Activated gamma-delta T cell treated with anti-CD3 and anti-CD28 coated beads, Interleukin-2, amount 50 U/mL, for 16 hours (primary cell): ENCODE measurements around the gene PPARGC1A.

Source experiments
- DNase-seq: peaks from one replicate; pipeline ENCODE4 v3.0.0-alpha.2; 2020; ENCODE audit warnings: low read depth

The PPARGC1A gene

DNA sequence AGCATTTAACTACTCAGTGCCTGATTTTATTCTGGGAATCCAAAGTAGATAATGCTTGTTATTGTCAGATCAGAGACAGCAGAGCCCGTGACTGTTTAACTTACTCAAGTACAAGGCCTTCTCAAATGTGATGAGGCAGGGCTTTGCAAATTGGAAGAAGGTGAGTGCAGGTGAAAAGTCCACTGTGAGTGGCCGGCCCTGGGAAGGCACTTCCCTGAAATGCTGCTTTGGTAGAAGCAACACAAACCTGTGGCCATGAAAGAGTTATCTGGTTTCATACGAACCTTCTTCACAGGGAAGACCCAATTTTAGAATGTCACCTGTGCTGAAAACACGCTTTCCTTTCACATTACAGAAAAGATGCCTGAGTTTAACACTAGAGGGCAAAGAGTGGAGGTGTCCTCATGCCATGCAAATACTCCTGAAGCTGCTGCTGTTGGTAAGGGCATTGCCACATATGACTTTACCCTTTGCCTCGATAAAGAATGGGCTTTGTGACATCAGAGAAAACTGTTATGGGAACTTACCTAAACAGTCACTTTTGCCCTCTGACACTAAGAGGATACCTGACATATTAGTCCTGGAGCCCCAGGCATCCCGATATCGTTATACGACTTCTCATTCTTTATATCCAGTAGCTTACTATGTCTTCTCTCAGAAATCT, 8.0 kb downstream of the PPARGC1A start:
- DNase-seq, result no peak

DNA sequence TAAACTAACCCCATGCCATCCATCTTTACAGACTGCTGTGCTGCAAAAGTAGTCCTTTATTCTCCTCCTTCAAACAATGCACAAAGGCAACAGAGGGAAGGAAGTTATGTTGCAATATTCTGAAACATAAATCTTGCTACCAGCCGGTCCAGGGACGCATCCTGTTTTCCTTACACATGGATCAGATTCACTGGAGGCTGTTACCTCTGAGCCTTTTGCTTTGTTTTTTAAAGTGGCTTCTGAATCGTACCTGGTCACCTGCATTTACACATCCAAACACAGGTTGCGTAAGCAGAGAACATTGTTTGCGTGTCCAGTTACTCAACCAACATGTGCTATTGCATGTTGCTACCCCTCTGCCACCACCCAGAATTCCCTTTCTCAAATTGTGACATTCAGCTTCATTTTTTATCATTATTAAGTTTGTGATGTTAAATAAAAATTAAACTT, 8.8 kb downstream of the PPARGC1A start:
- DNase-seq, result no peak

DNA sequence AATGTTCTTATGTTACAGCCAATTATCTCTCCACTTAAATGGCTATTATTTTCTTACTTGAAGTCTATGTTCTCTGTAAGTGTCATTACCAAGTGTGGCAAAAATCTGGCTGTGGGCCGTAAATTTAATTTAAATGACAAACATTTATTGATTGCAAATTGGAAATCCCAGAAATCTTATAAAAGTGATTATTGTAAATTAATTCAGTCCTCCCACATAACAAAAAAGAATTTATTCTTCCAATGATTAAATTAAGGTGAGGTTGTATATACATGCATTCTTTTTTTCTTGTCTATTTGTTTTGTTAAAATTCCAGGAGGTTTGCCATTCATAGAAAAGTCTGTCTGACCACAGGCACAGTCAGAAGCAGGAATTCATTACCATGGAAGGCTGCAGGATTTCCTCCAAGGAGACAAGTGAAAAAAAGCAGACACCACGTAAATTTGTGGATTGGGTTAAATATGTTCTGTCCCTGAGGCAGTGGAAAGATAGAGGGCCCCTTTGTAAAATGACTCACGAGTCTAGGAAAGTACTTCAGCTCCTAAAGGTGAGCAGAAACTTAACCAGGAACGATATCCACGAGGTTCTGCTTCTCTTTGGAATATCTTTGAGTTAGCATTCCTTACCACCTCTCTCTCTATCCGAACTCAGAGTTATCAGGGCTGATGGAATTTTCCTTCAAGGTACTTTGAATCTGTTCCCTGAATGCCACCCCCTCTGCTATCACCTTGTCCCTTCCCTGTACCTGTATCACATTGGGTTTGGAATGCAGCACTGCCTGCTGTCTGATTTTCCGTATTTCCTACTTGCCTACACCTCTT, 10.7 kb downstream of the PPARGC1A start:
- DNase-seq, result no peak

DNA sequence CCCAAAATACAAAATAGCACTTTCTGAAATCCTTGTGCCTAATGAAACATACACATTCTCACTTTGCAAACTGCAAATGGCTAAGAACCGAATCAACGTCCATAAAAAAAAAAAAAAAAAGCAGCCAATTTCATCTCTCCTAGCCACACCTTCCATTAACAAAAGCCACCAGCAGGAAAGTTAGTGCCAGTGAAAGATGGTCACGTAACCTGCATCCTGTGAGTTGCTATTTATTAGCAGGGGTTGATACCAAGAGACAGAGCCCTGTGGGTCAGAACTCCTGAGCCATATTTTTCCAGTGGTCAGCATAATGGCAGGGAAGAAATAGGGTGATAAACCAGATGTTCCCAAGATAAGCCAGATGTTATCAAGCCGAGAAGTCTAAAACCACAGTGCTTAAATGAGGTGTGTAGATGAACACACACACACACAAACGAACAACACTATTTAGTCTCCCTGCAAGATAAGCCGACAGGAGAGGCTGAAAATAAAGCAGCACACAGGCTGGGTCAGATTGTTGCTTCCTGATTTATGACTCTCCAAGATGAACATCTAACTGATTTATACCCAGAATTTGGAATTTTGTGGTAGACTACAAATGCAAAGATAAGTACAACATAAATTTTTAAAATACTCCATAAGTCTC, 11.5 kb downstream of the PPARGC1A start:
- no peak for DNase-seq

DNA sequence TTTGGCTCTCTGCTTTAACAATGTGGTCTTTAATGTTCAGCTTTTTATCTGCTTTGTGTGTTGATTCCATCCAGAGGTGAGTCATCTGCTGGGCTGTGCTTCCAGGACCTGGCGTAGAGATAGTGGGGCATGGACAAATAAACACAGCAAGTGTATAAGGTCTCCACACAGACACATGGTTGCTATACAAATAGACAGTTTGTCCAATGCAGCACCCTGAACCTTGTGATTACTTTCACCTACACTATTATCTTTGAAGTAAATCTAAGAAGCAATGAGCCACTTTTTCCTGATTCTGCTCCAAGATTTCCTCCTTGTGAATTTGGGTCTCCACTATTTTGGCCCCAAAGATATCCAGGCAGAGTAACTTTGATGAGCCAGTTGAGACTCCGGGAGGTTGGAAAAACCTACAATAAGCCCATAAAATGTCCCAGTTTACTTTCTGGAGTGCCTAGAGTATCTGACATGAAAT, 12.1 kb downstream of the PPARGC1A start:
- no peak for DNase-seq

DNA sequence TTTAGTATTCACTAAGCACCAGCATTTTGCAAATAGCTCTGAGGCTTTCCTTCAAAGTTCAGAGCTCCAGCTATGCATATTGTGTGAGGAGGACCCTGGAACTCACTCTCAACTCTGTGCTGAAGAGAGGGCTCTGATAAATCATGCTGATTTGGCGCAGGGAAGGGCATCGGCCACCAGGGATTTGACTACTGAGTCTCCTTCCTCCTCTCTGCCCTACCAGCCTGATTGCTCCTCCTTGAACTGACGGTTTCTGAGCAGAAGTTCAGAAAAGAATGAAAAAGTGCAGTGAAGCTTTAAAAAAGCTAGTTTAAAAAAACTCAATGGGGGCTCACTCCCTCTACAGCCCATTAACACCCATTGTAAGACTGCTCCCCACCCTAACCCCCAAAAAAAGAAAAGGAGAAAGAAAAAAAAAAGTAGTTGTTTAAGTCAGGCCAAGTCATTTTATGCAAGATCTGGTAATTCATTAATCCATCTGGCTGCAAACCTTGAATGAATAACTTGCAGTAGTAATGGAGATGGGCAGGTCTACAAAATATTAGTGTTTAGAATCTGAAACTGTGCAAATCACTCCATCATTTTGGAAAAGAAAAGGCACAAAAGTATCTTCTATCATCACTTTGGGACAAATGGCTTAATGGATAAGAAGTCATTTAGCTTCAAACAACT, 13.3 kb downstream of the PPARGC1A start:
- DNase-seq, result no peak

DNA sequence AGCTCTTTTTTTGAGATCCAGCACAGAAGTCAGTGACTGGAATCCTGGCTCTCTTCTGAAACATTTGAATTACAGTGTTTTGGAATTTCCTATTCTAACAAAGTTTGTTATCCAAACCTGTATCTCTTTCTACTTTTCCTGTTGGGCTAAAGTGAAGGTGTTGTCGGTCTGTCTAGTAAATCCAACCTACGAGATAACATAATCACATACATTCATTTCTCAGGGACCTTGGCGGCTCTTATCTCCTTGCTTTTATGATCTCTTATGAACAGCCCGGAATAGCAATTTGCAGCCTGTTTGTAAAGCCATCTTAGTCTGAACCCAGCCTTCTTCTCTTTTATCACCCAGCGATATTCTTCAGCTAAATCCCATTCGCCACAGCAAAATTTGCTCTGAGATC, 14.5 kb downstream of the PPARGC1A start:
- no peak for DNase-seq

DNA sequence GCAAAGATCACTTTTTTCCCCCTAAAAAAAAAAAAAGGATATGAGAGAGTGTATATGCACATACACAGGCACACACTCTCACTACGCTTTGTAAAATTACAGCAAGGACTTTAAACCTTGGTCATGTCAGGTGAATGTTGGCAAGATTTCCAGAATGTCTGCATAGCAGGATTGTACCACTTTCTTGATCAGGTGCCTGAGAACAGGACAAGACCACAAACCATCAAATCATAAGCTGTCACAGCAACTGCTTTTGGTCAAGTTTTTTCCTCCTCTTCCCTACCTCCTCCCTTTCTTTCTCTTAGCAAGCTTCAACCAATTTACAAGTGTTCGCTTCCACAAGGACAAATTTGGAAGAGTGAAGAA, 15.3 kb downstream of the PPARGC1A start:
- no peak for DNase-seq

DNA sequence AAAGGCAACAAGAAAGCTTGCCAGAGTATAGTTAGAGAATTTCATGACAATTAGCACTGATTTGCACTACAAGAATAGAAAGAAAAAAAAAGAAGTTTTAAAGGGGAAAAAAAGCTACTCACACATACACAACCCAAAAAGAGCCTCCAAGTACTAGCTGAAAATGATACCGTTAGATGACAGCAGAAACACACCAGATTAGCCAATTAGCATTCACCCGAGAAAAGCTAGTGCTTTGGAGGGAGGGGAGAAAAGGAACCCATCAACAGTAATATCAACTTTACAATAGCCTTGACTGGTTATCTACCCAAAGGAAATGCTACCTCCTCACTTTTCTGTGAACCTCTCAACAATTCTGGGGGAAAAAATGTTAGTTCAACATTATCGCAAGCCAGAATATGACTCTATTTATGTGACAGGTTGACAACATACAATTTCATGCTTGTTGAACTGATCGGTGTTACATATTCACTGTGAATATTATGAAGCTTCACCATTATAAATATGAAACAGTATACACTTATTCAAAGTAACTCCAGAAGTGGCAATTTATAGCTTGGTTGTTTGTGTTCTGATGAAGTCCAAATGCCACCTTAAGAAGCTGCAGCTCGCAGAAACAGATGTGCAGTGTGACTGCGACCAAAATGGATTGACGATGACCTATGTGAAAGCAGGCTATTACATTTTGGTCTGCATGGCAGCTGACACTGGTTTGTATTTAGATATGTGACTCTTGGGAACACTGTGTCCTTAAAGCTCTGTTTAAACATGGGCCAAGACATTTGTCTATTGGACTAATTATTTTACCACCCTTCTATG, 15.9 kb downstream of the PPARGC1A start:
- DNase-seq, result no peak

DNA sequence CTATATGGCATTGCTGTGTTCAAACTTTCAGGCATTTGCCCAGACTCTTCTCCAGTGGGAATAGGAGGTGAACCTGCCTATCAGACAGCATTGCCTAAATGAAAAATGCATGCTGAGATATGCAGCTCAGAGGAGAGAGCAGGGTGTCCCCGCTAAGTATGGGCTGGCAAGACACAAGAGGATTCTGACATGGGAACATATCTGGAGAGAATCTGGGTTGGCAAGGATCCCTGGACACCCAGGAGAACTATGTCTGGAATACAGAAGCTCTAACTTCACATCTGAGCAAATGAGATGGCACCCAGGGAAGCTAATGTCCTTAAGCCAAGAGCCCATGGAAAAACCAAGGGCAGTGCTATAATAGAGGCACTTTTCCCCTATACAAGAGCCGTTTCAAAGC, 18.4 kb downstream of the PPARGC1A start:
- no peak for DNase-seq

DNA sequence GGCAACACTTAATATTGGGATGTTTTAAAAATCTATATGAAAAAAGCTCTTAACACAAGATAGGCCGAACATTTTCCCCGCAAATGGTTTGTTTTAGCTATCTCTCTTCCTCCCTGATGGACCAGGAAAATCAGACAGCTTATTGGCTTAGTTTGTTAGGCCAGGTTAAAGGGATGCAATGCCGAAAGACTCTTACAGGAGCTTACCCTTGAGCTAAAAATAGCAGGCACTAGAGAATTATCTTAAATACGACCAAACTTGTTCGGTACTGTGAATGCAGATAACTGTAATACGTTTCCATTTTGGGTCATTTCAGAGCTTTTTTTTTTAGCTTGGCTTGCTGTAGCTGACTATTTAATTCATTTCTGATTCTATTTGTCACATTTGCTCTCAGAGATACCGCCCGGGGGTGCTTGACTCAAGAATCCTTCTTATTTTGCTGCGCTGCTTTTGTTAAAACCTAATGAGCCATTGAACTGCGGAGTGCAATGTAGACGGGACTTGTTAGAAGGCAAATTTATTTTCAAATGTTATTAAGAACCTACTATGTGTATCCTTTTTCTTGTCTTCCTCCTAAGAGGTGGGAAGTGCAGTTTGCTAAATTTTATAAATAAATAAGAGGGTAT, 23.3 kb downstream of the PPARGC1A start:
- no peak for DNase-seq

DNA sequence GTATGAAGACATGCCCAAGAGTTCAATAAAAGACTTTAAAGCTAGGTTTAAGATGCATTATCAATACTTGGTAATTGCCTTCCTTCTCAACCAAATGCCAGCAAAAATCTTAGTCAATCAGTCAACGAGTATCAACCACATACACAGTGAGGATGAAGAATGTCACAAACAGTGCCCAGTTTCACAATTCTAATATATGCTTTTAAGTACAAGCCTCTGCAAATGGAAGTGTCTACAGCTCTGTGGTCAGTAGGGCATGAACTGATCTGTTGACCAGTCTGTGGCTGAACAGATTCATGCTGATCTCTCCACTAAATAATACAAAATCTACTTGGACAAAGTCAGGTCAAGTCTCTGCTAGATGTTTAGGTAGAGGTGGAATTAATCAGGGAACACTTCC, 27.9 kb downstream of the PPARGC1A start:
- DNase-seq, result no peak

DNA sequence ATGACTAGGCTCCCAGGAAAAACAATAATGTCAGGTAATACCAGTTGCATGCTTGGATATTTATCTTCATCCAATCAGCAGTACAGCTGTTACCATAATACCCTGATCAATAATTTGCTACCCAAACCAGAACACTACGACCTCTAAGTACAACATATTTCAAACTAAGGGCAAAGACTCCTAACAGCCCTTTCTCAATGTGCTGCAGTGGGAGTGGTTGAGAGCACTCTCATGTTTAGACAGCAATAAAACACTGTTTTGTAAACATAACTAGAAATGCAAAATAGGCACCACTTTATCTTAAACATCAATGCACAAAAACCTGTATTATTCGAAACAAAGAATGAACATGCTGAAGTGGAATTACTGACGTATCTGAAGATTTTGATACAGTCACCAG, 28.9 kb downstream of the PPARGC1A start:
- no peak for DNase-seq

DNA sequence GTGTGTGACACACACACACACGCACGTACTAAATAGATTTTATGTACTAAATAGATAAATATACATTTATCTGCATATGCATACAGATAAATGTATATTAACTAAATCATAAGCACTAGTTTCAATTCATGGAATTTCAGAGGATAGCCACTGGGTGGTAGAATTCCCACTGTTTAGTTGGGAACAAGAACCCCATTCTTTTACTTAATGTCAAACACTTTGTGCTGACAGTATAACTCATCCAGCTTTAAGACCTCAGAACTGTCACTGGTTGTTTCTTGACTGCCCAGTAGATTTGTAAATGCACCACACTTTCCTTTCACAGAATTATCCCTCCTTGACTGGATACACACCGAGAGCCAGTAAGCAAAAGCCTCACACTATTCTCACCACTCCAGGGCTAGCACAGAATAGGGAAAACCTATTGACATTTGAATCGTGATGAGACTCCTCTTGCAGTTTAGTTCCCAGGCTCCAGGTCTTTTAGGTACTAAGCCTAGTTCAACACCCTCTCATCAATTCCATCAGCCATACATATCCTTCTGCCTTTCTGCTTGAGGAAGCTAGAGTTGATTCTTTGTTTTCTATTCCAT, 32.4 kb downstream of the PPARGC1A start:
- DNase-seq, result no peak

DNA sequence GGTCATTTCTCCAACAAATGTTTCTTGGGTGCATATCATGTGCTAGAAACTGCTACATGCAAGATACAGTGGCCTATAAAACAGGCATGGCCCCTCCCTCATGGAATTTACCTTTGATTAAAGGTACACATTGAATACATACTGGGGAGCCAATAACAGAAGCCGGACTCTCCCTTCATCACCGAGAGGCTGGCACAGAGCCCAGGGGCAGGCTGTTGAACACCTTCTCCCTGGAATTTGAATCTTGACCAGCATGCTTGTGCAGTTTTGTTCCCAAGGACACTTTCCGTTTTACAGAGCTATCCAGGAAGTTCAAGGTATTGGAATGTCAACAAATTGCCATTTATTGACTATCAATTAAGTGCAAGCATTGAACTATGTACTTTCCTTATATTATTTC, 33.2 kb downstream of the PPARGC1A start:
- no peak for DNase-seq

DNA sequence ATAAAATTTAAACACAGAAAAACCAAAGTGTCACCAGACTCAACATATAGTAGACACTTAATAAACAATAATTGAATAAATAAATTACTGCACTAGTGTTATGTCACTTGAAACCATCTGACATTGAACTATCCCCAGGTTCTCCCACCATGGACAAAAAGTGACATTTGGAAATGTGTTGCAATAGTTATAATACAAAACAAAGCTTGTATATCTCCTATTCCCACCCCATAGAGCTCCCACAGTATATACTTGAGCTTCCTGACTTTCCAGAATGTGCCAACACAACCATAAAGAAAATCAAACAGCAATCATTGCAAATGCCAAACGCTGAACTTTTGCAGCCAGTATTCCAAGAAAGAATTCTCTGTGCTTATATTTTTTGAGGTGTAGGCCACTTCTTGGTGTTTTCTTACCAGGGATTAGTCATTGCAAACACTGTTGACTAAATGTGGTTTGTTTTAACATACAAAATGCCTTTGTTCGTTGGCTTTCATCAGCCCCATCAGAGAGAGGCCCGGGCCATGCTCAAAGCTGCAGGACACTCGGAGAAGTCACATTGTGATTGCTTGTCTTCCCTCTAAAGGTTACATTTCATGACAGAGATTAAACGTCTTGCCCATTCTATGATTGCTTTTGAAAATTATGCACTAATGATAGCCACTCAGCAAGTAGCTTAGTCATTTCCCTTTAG, 33.8 kb downstream of the PPARGC1A start:
- DNase-seq, result no peak

DNA sequence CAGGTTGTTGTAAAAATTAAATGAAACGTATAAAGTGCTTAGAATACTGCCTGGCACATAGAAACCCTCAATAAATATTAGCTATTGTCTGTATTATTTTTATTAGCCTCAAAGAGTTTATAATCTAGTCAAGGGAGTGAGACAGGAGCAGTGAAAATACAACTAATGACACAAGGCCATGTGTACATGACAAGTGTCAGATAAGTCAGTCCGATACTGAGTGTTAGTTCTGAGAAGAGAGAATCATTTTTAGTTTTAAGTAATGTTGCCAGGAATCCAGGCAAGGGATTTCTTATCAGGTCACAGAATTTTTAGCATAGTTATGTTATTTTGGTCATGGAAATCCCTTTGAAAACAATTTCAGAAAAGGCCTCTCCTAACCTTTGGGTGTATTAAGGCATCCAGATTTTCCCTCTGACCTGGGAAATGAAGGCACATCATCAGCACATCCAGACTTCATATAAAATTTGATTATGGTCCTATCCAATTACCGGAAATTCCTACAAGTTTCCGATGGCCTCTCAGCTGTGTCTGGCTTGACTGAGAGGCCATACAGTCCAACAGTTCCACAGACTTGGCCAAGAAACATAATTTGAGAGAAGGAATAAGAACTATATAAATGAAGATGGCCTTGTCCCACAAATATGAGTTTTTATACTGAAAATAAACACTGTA, 35.7 kb downstream of the PPARGC1A start:
- DNase-seq, result no peak

DNA sequence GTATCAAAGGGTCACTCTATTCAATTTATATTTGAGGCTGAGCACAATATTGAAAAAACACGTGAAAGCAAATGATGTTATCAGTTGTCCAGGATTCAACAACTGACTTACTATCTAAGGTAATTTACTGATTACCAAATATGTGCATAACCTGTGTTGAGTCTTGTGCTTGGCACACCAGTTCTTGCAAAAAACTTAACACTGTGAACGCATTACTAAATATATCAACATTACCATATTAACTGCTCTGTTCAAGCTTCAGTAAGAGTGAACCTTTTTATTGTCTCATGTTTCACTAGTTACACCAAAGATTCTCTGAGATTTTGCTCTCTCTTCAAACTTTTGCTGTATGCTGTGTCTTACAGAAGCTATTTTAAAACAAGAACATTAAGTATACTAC, 38.4 kb downstream of the PPARGC1A start:
- no peak for DNase-seq

DNA sequence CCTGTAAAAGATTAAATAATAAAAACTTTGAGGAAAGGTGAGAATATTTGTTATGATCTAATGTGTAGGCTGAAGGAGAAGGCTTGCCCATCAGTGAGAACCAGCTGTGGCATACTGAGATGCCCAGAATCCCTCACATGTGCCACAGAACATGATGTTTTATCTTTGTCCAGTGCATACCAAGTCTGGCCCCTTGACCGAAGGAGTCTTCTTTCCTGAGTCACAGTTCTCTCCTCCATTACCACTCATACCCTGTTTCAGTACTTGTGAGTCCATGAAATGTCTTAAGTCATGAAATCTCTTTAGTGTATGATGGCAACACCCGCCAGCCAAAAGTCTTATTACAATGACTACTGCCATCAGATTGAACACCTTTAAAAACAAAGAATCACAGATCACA, 42.7 kb downstream of the PPARGC1A start:
- no peak for DNase-seq

DNA sequence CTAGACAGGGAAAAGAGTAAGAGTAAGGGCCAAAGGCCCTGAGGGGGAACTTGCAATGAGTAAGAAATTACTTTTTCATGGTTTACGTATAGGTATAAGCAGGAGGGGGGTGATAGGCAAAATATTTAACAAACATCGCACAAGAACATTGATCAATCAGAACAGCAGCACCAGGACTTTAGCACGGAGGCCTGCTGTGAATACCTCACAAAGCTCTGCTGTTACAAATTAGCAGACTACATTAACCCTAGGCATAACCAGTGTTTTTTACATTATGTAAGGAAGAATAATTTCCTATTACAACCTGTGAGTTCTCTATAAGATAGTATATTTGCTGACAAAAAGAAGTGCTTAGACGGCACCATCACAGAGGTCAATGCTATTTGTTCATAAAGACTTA, 44.9 kb downstream of the PPARGC1A start:
- no peak for DNase-seq
